GM18868 (cell line): ENCODE results near the gene PCDHB13.
"Not testable (repeated sequence)": the region's sequence is repeated elsewhere in the genome, so short reads cannot be mapped to it uniquely, and the experiment has no call there.

Experiments
- ATAC-seq: cut with Tn5 transposase; IDR thresholded peaks from one replicate; pipeline ENCODE4 v1.9.1; 2021; ENCODE audit warnings: mild to moderate bottlenecking, moderate library complexity; ENCODE audit not compliant: unreplicated experiment

Gene PCDHB13

DNA sequence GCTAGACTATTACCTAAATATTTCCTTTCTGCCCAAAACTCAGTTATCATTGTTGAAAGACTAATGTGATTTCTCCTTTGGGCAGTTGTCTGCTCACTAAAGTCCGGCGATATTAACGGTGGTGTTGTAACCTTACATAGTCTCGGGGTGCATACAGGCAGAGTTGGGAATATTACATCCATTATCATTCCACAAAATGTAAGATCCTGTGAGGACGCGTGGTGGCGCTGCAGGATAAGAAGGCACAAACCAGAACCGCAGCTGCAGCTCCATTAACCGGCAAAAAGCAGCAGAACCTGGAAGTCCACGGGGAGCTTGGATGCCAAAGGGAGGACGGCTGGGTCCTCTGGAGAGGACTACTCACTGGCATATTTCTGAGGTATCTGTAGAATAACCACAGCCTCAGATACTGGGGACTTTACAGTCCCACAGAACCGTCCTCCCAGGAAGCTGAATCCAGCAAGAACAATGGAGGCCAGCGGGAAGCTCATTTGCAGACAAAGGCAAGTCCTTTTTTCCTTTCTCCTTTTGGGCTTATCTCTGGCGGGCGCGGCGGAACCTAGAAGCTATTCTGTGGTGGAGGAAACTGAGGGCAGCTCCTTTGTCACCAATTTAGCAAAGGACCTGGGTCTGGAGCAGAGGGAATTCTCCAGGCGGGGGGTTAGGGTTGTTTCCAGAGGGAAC, at the start of gene PCDHB13:
TSS of gene PCDHB13 (plus strand) at position 264 of the 684 bp plus-strand sequence. CDS start at position 469, 205 bp downstream.
- not testable (repeated sequence) for ATAC-seq

GRCh38 chr5:141172381-141173204, 41.1 kb upstream of the PCDHB13 start, which contains the start of gene PCDHB7:
TSS of gene PCDHB7 (plus strand) at chr5:141172644. CDS start at chr5:141172836, 192 bp downstream.
- no peak for ATAC-seq

DNA sequence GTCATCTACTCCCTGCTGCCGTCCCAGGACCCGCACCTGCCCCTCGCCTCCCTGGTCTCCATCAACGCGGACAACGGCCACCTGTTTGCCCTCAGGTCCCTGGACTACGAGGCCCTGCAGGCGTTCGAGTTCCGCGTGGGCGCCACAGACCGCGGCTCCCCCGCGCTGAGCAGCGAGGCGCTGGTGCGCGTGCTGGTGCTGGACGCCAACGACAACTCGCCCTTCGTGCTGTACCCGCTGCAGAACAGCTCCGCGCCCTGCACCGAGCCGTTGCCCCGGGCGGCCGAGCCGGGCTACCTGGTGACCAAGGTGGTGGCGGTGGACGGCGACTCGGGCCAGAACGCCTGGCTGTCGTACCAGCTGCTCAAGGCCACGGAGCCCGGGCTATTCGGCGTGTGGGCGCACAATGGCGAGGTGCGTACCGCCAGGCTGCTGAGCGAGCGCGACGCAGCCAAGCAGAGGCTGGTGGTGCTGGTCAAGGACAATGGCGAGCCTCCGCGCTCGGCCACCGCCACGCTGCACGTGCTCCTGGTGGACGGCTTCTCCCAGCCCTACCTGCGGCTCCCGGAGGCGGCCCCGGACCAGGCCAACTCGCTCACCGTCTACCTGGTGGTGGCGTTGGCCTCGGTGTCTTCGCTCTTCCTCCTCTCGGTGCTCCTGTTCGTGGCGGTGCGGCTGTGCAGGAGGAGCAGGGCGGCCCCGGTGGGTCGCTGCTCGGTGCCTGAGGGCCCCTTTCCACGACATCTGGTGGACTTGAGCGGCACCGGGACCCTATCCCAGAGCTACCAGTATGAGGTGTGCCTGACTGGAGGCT, 39.2 kb upstream of the PCDHB13 start:
- not testable (repeated sequence) for ATAC-seq

- ATAC-seq = no peak
Observed at GRCh38 chr5:141175933-141176332, 37.8 kb upstream of the PCDHB13 start.

GRCh38 chr5:141177577-141178191, 36.0 kb upstream of the PCDHB13 start, which contains the start of gene PCDHB8:
TSS of gene PCDHB8 (plus strand) at chr5:141177790. CDS start at chr5:141178035, 245 bp downstream.
- not testable (repeated sequence) for ATAC-seq

DNA sequence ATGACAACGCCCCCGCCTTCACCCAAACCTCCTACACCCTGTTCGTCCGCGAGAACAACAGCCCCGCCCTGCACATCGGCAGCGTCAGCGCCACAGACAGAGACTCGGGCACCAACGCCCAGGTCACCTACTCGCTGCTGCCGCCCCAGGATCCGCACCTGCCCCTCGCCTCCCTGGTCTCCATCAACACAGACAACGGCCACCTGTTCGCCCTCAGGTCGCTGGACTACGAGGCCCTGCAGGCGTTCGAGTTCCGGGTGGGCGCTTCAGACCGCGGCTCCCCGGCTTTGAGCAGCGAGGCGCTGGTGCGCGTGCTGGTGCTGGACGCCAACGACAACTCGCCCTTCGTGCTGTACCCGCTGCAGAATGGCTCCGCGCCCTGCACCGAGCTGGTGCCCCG, 34.3 kb upstream of the PCDHB13 start:
- not testable (repeated sequence) for ATAC-seq

- not testable (repeated sequence) for ATAC-seq
Observed at GRCh38 chr5:141179876-141180275, 33.8 kb upstream of the PCDHB13 start.

- no peak for ATAC-seq
Observed at GRCh38 chr5:141180313-141180712, 33.4 kb upstream of the PCDHB13 start.

- no peak for ATAC-seq
Observed at GRCh38 chr5:141182248-141182647, 31.5 kb upstream of the PCDHB13 start, which contains the start of gene PCDHB16. TSS of gene PCDHB16 (plus strand) at chr5:141182387. CDS start at chr5:141182560, 173 bp downstream.

- not testable (repeated sequence) for ATAC-seq
Observed at GRCh38 chr5:141184117-141184855, 29.4 kb upstream of the PCDHB13 start.

DNA sequence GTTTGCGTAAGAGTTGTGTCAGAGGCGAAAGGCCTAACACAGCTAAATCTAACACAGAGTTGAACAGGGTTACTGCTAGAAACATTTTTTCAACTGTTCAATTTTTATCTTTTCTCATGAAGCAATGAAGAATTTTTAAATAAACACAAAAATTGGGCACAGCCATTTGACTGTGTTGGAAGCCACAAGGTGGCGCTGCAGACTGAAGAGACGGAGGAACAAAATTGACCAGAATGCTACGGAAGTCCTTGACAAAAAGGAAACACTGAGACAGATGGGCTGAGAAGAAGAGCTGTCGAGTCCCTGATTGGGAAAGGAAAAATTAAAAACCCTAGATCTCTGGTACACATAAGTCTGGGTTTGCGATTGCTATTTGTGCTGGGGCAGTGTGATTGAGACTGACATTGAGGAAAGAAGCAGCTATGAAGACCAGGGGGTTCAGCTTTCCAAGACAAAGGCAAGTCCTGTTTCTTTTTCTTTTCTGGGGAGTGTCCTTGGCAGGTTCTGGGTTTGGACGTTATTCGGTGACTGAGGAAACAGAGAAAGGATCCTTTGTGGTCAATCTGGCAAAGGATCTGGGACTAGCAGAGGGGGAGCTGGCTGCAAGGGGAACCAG, 26.7 kb upstream of the PCDHB13 start, which contains the start of gene PCDHB9:
TSS of gene PCDHB9 (plus strand) at position 265 of the 616 bp plus-strand sequence. CDS start at position 423, 158 bp downstream.
- ATAC-seq = no peak

DNA sequence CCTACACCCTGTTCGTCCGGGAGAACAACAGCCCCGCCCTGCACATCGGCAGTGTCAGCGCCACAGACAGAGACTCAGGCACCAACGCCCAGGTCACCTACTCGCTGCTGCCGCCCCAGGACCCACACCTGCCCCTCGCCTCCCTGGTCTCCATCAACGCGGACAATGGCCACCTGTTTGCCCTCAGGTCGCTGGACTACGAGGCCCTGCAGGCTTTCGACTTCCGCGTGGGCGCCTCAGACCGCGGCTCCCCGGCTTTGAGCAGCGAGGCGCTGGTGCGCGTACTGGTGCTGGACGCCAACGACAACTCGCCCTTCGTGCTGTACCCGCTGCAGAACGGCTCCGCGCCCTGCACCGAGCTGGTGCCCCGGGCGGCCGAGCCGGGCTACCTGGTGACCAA, 25.0 kb upstream of the PCDHB13 start:
- not testable (repeated sequence) for ATAC-seq

DNA sequence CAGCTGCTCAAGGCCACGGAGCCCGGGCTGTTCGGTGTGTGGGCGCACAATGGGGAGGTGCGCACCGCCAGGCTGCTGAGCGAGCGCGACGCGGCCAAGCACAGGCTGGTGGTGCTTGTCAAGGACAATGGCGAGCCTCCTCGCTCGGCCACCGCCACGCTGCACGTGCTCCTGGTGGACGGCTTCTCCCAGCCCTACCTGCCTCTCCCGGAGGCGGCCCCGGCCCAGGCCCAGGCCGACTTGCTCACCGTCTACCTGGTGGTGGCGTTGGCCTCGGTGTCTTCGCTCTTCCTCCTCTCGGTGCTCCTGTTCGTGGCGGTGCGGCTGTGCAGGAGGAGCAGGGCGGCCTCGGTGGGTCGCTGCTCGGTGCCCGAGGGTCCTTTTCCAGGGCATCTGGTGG, 24.6 kb upstream of the PCDHB13 start:
- not testable (repeated sequence) for ATAC-seq

DNA sequence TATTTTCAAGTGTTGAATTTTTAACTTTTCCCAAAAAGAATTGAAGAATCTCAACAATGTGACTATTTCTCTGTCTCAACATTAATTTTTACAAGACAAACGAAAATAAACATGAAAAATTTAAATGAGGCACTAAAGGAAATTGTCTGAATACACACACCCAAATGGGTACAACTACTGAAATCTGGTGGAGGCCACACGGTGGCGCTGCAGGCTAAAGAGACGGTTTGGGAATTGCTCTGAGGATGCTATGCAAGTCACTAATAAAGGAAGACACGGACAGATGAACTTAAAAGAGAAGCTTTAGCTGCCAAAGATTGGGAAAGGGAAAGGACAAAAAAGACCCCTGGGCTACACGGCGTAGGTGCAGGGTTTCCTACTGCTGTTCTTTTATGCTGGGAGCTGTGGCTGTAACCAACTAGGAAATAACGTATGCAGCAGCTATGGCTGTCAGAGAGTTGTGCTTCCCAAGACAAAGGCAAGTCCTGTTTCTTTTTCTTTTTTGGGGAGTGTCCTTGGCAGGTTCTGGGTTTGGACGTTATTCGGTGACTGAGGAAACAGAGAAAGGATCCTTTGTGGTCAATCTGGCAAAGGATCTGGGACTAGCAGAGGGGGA, 21.5 kb upstream of the PCDHB13 start, which contains the start of gene PCDHB10:
TSS of gene PCDHB10 (plus strand) at position 244 of the 616 bp plus-strand sequence. CDS start at position 444, 200 bp downstream.
- no peak for ATAC-seq

- ATAC-seq = not testable (repeated sequence)
Observed at GRCh38 chr5:141194332-141194731, 19.4 kb upstream of the PCDHB13 start.

DNA sequence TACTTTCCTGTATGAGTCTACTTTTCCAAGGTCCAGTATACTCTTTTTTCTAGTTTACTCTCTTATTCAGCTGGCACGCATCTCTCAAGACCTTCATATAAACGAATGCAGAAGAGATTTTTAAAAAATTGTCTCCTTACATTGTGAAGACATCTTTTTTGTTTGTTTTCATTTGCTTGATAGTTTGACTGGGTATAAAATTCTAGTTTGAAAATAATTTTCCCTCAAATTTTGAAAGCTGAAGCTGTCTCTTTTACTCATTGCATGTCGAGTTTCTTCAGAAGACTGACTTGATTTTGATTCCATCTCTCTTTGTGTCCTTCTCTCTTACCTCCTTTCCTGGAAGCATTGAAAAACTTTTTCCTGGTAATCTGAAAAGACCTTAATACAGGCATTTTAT, 17.4 kb upstream of the PCDHB13 start:
- ATAC-seq = no peak

DNA sequence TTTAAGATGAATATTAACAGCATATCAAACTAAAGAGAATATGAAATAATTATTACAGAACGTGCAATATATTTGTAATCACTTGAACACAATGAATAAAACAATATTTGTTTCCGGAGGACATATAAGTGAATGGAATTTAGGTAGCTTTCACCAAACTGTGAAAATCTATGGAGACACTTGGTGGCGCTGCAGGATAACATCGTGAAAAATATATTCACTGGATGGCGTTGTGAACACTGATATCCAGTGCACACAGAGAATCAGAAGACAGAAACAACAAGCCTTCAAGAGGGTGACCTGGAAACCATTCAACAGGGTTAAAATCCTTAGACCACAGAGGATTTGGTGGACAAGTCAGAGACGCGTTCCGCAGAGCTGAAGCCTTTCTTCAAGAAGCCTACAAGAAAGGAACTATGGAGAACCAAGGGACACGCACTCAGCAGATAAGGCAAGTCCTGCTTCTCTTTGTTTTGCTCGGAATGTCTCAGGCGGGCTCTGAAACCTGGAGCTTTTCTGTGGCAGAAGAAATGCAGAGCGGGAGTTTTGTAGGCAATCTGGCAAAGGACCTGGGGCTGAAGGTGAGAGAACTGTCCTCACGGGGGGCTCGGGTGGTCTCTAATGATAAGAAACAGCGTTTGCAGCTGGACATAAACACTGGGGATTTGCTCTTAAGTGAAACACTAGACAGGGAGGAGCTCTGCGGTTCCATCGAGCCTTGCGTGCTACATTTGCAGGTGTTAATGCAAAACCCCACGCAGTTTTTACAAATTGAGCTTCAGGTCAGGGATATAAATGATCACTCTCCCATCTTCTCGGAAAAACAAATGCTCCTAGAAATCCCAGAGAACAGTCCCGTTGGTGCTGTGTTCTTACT, 14.1 kb upstream of the PCDHB13 start, which contains the start of gene PCDHB11:
TSS of gene PCDHB11 (plus strand) at position 269 of the 877 bp plus-strand sequence. CDS start at position 417, 148 bp downstream.
- no peak for ATAC-seq
